K562 treated with DMSO at 1 percent for 24 hours (cell line): ENCODE data around the gene CCND3. TPM values are rescaled to one million over a fixed set of nuclear protein-coding genes. Genes with fewer than 3 reads are reported as not detected.

Experiments
- total RNA-seq: library from RNA; unstranded; fragments of 300-600 nt; gene quantifications from 2 replicates; pipeline ENCODE4 v1.2.3, GENCODE V29; 2022; ENCODE audit warnings: low read depth; ENCODE audit not compliant: insufficient read depth

CCND3 gene
- total RNA-seq, result 311 and 348 TPM in 2 replicates

GRCh38 chr6:41941280-41942066 lies at the start of gene CCND3:
CCND3 (minus strand) TSS chr6:41941808; CDS start chr6:41941649, 159 bp downstream.

GRCh38 chr6:41920921-41921711 lies 20.5 kb downstream of the CCND3 start, which contains the start of the genes BYSL and MED20:
BYSL (plus strand) TSS chr6:41921499; CDS start chr6:41921563, 64 bp downstream.
MED20 (minus strand) TSS chr6:41921139; CDS start chr6:41921018, 121 bp downstream.

GRCh38 chr6:41895300-41896233 lies 46.0 kb downstream of the CCND3 start, which contains the start of gene USP49:
USP49 (minus strand) TSS chr6:41895375; CDS start chr6:41806983, 88,392 bp downstream.

Other genes starting within 250 kb of the CCND3 start
- 5.7 and 7.4 TPM in 2 replicates for gene TFEB, start 206.2 kb downstream of the CCND3 start, total RNA-seq
- gene PGC, start 194.4 kb downstream of the CCND3 start, total RNA-seq, result not detected in 2 replicates
- 7.6 and 8.6 TPM in 2 replicates for gene FRS3, start 161.9 kb downstream of the CCND3 start, total RNA-seq
- 2.6 and 4.2 TPM in 2 replicates for gene PRICKLE4, start 161.0 kb downstream of the CCND3 start, total RNA-seq
- 364 and 389 TPM in 2 replicates for gene TOMM6, start 154.1 kb downstream of the CCND3 start, total RNA-seq
- gene USP49, start 46.4 kb downstream of the CCND3 start, total RNA-seq, result 8.1 and 10.2 TPM in 2 replicates
- gene MED20, start 20.7 kb downstream of the CCND3 start, total RNA-seq, result 21.4 and 22.5 TPM in 2 replicates
- gene BYSL, start 20.3 kb downstream of the CCND3 start, total RNA-seq, result 29.3 and 30.3 TPM in 2 replicates
- gene TAF8, start 108.7 kb upstream of the CCND3 start, total RNA-seq, result 22.4 and 25.3 TPM in 2 replicates
- gene C6orf132, start 200.8 kb upstream of the CCND3 start, total RNA-seq, result 0.15 and 0.24 TPM in 2 replicates
- gene GUCA1A, start 231.6 kb upstream of the CCND3 start, total RNA-seq, result not detected in 2 replicates